ENCODE measurements around the gene GAST. TPM values are rescaled to one million over a fixed set of nuclear protein-coding genes. Genes with fewer than 3 reads are reported as not detected.
A peak's percentile ranks its signal among the peaks of the same experiment; 100 is the strongest.

The GAST gene
- total RNA-seq, 1 experiment from 2014 or later, result not detected

DNA sequence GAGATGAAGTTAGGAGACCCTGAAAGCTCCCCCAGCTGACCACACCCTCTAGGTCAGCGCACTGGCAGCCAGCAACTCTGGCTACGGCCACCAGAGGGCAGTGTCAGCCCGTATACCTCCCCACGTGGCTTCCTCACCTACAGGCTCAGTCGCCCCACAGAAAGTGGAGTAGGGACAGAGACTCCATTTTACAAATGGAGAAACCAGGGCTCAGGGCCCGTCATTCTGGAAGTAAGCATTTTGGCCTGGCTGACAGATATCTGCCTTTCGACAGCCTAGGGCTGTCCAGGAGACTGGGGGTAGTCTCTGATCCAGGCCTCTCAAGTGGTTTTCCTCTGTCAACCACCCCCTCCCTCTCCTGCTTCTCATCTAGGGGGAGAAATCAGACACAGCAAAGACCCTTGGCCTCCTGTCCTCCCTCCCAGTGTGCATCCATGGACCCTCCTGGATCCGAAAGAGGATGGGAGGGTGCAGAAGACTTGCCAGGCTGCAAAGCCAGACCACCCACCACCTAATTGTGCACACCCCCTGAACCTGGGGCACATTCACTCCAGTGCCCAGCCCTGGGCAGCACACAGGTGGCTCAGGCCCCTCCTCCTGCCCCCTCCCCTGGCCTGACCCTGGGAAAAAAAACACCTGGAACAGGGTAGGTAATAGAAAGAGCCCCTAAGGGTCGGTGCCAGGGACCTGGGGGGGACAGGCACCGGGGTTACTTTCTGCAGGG lies 26.1 kb downstream of the GAST start:
- no peak overlapping the region for H2BK120ac ChIP-seq (ENCODE audit: low read depth, low read length, poor library complexity, severe bottlenecking)
- no peak overlapping the region for H3K4me2 ChIP-seq (ENCODE audit: insufficient read depth, insufficient read length, low read length)

More for the DNA sequence above, 26.1 kb downstream of the GAST start:
- no peak overlapping the region for H4K5ac ChIP-seq (ENCODE audit: insufficient read length, low read depth, low read length)
- H2BK12ac ChIP-seq (ENCODE audit: insufficient read length, low read depth, low read length), result no peak overlapping the region
- H3K27me3 ChIP-seq (ENCODE audit: insufficient read depth, low read length), result peaks cover 11% of the 10 kb centered on the region; the same call in 1 of the 2 replicates
- H3K23me2 ChIP-seq (ENCODE audit: insufficient read length, low read depth, low read length, poor library complexity, severe bottlenecking), result peaks cover 8% of the 10 kb centered on the region
- H3K4ac ChIP-seq (ENCODE audit: low read depth, low read length), result no peak overlapping the region
- peaks cover 47% of the 10 kb centered on the region for H3K27me3 Mint-ChIP-seq (ENCODE audit: low read depth)
- H3K14ac ChIP-seq (ENCODE audit: insufficient read depth, low read length), result peak overlapping the region; percentile 76; the same call in 1 of the 2 replicates
- H3K79me1 ChIP-seq (ENCODE audit: insufficient read depth, low read depth, low read length, poor library complexity, severe bottlenecking), result no peaks in the 10 kb centered on the region
- H3K4me1 Mint-ChIP-seq, result peaks cover 12 to 37% of the 10 kb centered on the region in 2 experiments
- H3K27ac Mint-ChIP-seq, result peak overlapping the region in 2 of 3 experiments; percentile 57 to 91; a peak in 3 of 7 replicates
- H2AFZ ChIP-seq (ENCODE audit: low read length), result no peak overlapping the region
- peak; percentile 95 for DNase-seq
- H3K27ac ChIP-seq (ENCODE audit: insufficient read length, low read depth, low read length), result no peak overlapping the region
- H4K8ac ChIP-seq (replicated peaks; ENCODE audit: insufficient read length, low read depth, low read length), result no peak overlapping the region
- H2BK5ac ChIP-seq (ENCODE audit: insufficient read length, low read length), result no peak overlapping the region
- peak overlapping the region in 1 of 2 experiments; percentile 8; a peak in 2 of 5 replicates for H3K4me3 Mint-ChIP-seq
- no peaks in the 10 kb centered on the region for H3K4me1 ChIP-seq (ENCODE audit: insufficient read depth, low read length)
- H3K18ac ChIP-seq (ENCODE audit: insufficient read length, low read depth, low read length), result no peak overlapping the region
- no CpG with 5 or more reads among the region's 10 CpGs for WGBS (ENCODE audit: extremely low coverage, insufficient read length, low lambda C conversion rate)
- TF ChIP-seq, protein P1, sequence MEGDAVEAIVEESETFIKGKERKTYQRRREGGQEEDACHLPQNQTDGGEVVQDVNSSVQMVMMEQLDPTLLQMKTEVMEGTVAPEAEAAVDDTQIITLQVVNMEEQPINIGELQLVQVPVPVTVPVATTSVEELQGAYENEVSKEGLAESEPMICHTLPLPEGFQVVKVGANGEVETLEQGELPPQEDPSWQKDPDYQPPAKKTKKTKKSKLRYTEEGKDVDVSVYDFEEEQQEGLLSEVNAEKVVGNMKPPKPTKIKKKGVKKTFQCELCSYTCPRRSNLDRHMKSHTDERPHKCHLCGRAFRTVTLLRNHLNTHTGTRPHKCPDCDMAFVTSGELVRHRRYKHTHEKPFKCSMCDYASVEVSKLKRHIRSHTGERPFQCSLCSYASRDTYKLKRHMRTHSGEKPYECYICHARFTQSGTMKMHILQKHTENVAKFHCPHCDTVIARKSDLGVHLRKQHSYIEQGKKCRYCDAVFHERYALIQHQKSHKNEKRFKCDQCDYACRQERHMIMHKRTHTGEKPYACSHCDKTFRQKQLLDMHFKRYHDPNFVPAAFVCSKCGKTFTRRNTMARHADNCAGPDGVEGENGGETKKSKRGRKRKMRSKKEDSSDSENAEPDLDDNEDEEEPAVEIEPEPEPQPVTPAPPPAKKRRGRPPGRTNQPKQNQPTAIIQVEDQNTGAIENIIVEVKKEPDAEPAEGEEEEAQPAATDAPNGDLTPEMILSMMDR (conservative IDR thresholded peaks at IDR 0.05), result peak; percentile 99
- H3K9me3 ChIP-seq (ENCODE audit: control insufficient read depth, low read depth, low read length), result no peaks in the 10 kb centered on the region
- no peak overlapping the region for H3K9ac ChIP-seq (ENCODE audit: extremely low read depth, insufficient read length, low read length)
- no peaks in the 10 kb centered on the region for H3K79me2 ChIP-seq (ENCODE audit: insufficient read depth, low read length)
- H3K23ac ChIP-seq (ENCODE audit: insufficient read length, low read depth, low read length), result no peak overlapping the region
- H3K56ac ChIP-seq (ENCODE audit: insufficient read length, low read depth, low read length), result no peak overlapping the region
- H4K91ac ChIP-seq (ENCODE audit: insufficient read length, low read depth, low read length), result peak overlapping the region; percentile 11
- H4K20me1 ChIP-seq (ENCODE audit: control insufficient read depth, insufficient read depth, insufficient read length), result no peaks in the 10 kb centered on the region
- H2BK20ac ChIP-seq (ENCODE audit: low read depth, low read length, poor library complexity, severe bottlenecking), result no peak overlapping the region
- no peak overlapping the region for H2BK15ac ChIP-seq (ENCODE audit: low read depth, low read length)
- no peak overlapping the region for H3T11ph ChIP-seq (ENCODE audit: low read length)
- no peaks in the 10 kb centered on the region for H3K9me3 Mint-ChIP-seq
- H3K36me3 Mint-ChIP-seq (ENCODE audit: insufficient read depth in 1 of 3, low read depth in 3 of 3), result no peaks in the 10 kb centered on the region
- H2AK5ac ChIP-seq (ENCODE audit: insufficient read length, low read length), result no peak overlapping the region
